Raji (cell line): ENCODE measurements around the gene TMEM266.

ENCODE experiments used
- POLR2A ChIP-seq: IDR thresholded peaks from 2 replicates; pipeline ENCODE4 v1.6.1; 2011; ENCODE audit warnings: low read depth, low read length, control low read depth; ENCODE audit not compliant: insufficient read depth

TMEM266 gene

DNA sequence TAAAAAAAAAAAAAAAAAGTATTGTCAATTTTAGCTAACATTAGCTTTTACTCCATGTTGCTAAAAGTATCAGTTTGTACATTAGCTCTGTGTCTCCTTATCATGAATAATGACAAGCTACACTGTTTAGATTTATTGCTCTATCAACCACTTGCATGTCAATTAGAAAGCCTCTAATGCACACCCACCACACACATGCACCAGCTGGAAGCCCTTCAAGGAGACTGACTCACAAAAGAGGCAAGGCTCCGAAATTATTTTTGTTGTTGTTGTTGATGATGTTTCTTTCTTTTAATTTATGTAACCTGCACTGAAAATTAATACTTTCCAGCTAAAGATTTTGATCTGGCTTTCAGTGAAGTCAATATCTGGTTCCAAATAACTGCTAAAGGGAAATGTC is 180.0 kb downstream of the TMEM266 start:
- no peak for TF ChIP-seq POLR2A

DNA sequence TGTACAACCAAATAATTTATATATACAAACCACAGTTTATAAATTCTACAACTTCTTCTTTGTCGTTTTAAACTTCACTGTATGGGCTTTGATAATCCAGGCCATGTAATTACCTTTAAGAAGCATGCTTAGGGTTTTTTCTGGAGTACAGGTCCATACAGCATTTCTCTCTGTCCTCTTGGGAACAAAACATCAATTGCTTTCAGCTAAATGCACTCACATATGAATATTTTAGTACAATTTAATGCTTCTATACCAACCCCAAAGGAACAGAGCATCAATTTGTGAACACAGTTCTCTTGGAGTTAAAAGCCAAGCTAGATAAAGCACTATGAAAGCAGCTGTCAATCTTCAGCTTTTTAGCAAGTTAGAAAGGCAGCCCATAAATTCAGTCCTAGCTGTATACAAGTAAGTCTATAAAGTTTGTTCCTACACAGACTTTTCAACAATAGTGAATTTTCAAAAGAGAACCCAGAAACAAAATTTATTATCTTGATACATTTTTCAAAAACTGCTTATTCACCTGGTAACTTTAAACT is 185.4 kb downstream of the TMEM266 start:
- TF ChIP-seq POLR2A, result no peak

DNA sequence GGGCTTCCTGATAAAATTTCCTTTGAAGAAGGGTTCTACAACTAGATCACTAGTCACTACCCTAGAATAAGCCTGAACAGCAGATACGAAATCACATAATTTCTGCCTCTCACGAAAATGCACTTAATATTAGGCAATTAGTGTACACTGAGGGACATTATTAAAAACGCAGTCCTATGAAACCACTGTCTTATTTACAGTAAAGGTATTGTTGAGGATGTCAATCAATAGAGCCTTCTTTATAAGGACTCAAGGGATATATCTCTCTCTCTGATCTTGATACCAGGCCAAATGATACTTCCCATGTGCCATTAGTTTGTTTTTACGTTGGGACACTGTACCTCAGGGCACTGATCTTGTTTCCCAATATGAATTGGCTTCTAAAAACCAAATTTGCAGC is 191.9 kb downstream of the TMEM266 start:
- no peak for TF ChIP-seq POLR2A

DNA sequence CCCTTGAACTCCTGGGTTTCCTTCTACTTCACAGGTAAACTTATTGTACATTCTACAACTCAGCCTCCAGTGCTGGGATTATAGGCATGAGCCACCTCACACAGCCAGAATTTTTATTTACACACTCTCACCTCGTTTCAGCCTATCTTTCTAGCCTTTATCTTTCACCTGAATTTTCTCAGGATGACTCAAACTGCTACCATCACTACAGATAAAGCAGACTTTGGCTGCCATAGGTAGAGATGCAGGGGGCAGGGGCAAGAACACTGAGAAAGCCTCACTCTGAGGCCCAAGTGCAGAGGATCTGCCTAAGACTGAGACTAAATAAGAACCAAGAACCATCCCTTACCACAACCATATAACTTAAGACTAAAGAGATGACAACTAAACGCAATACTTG is 192.5 kb downstream of the TMEM266 start:
- TF ChIP-seq POLR2A, result no peak

DNA sequence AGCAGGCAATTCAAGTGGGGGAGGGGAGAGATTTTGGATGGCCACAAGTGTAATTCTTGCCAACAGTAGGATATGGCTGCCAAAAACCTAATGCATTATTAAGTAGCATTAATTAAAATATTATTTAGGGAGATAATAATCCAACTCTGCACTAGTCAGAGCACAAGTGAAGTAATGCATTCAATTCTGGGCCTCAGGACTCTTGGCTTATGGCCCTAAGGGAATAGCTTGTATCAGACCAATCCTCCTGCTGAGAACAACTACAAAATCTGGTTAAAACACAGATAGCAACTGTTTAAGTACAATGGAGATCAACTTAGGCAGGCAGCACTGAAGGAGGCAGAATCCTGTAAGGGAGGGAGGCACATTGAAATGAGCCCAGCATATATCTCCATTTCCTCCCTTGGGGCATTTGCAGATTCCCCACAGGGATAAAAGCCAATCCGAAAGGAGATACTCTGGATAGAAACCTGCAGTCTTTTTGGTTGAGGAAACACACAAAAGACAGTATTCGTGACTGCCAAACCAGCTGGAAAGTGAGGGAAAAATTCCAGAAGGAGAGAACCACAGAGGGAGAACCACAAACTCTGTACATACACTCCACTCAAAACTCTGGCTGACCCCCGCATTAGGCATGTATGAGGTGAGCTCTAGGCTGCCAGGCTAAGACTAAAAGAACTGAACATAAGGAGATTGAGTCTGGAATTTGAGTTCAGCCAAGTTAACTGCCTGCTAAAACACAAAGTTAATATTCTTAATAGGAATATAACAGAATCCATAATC is 194.1 kb downstream of the TMEM266 start:
- no peak for TF ChIP-seq POLR2A
